WI38 (cell line): ENCODE measurements around the gene TIE1.

Experiments used
- H3K4me3 ChIP-seq: 2 replicates; pipeline ENCODE4 v1.5.1; 2011; ENCODE audit warnings: low read depth, mild to moderate bottlenecking, control low read depth, low read length
- CTCF ChIP-seq: IDR thresholded peaks from 2 replicates; pipeline ENCODE4 v1.5.1; 2012; ENCODE audit warnings: low read depth, mild to moderate bottlenecking, control low read depth, low read length

Gene TIE1

GRCh38 chr1:43370564-43370963, 69.8 kb downstream of the TIE1 start:
- TF ChIP-seq CTCF, result no peak

GRCh38 chr1:43372172-43372571, 71.4 kb downstream of the TIE1 start:
- TF ChIP-seq CTCF, result no peak
- H3K4me3 ChIP-seq, result no peak overlapping the region

More at GRCh38 chr1:43370564-43370963, 69.8 kb downstream of the TIE1 start:
- H3K4me3 ChIP-seq, result no peak overlapping the region
